AG04450 (cell line): ENCODE measurements around the gene SPRED2. TPM values are rescaled to one million over a fixed set of nuclear protein-coding genes. Genes with fewer than 3 reads are reported as not detected.

ENCODE experiments used
- CTCF ChIA-PET: fragments of 300-600, 350-600 bp; formaldehyde crosslinking; extraction: SDS; loops from one replicate; lab custom pipeline; 2022; ENCODE audit warnings: antibody characterized with exemption, inconsistent platforms; lab: Charles Lee
- POLR2A ChIA-PET: fragments of 350-600 bp; formaldehyde crosslinking; extraction: SDS; loops from one replicate; lab custom pipeline; 2021; ENCODE audit warnings: antibody characterized with exemption, inconsistent platforms; lab: Yijun Ruan, JAX
- DNase-seq: peaks from one replicate; pipeline ENCODE4 v3.0.0-alpha.2; 2011; ENCODE audit warnings: low read depth, low spot score
- H3K27ac ChIP-seq: one replicate; pipeline ENCODE4 v1.5.1; 2012; ENCODE audit warnings: low read depth, low read length, control low read depth
- H3K27me3 ChIP-seq: one replicate; pipeline ENCODE4 v1.6.0; 2012; ENCODE audit warnings: low read length; ENCODE audit not compliant: control insufficient read depth, insufficient read depth
- H3K4me3 ChIP-seq: 2 replicates; pipeline ENCODE4 v1.5.1; 2011; ENCODE audit warnings: mild to moderate bottlenecking, low read depth, low read length, control low read depth
- H3K9me3 ChIP-seq: 2 replicates; pipeline ENCODE4 v1.5.1; 2012; ENCODE audit warnings: low read length; ENCODE audit not compliant: control insufficient read depth, insufficient read depth
- polyA plus RNA-seq: library from polyadenylated mRNA; depleted of rRNA; stranded (reverse); fragments of >200 nt; gene quantifications from 2 replicates; pipeline ENCODE4 v1.2.3, GENCODE V29; 2011
- TF ChIP-seq, protein P1 (sequence below): IDR thresholded peaks from 2 replicates; pipeline ENCODE4 v1.5.1; 2011; ENCODE audit warnings: low read depth, low read length, control low read depth, inconsistent platforms

SPRED2 gene
- polyA plus RNA-seq, 1 experiment = 18.6 TPM

DNA sequence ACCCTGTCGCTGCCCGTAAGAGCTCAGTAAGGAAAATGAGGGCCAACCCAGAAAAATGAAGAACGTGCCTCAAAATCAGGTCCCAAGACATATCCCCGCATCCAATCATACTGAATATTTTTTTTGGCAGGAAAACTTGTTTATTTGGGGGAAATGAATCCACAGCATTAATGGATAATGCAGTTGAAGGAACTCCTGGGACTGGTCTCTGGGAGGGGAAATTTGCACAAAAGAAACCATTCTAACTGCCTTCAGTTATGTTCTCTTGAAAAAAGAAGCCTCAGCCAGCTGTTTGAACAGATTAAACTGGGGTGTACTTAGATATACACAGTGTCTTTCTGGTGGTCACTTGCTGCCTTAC lies 61.3 kb downstream of the SPRED2 start:
- no peak overlapping the region for H3K27ac ChIP-seq

DNA sequence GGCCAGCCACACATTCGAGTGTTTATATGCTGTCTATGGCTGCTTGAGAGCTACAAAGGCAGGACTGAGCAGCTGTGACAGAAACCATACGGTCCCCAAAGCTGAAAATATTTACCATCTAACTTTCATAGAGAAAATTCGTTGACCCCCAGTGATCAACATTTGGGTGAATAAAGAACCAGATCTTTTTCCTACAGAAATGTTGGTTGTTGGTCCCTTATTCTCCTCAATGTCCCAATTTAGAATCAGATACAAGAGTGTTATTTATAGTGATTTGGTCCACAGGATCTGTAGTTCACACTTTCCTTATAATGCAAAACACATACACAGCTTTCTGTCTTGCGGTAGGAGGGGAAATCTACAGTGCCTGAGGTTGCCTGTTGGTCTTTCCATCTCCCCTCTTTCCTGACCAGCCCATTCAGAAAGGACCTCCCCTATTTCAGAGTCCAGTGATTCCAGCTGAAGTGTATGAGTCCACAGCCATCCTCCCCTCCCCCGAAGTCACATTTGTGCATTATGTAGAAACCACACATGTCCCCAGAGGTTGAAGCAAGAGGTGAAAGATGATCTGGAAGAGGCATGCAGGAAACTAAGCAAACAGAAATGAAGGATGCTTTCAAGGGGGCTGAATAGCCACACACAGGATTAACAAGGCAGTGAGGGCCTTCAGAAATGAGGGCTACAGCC lies 61.9 kb downstream of the SPRED2 start:
- CTCF ChIA-PET = no interaction called here
- no peak overlapping the region for H3K4me3 ChIP-seq
- H3K27me3 ChIP-seq = no peaks in the 10 kb centered on the region
- TF ChIP-seq, protein P1, sequence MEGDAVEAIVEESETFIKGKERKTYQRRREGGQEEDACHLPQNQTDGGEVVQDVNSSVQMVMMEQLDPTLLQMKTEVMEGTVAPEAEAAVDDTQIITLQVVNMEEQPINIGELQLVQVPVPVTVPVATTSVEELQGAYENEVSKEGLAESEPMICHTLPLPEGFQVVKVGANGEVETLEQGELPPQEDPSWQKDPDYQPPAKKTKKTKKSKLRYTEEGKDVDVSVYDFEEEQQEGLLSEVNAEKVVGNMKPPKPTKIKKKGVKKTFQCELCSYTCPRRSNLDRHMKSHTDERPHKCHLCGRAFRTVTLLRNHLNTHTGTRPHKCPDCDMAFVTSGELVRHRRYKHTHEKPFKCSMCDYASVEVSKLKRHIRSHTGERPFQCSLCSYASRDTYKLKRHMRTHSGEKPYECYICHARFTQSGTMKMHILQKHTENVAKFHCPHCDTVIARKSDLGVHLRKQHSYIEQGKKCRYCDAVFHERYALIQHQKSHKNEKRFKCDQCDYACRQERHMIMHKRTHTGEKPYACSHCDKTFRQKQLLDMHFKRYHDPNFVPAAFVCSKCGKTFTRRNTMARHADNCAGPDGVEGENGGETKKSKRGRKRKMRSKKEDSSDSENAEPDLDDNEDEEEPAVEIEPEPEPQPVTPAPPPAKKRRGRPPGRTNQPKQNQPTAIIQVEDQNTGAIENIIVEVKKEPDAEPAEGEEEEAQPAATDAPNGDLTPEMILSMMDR = no peak
- DNase-seq = no peak
- no peaks in the 10 kb centered on the region for H3K9me3 ChIP-seq
- no peak overlapping the region for H3K27ac ChIP-seq
- POLR2A ChIA-PET = no interaction called here

More for the DNA sequence above, 61.3 kb downstream of the SPRED2 start:
- TF ChIP-seq, protein P1 = no peak
- Histone ChIP-seq H3K4me3 (no peak overlapping the region), H3K9me3 (no peaks in the 10 kb centered on the region), H3K27me3 (no peaks in the 10 kb centered on the region)
- ChIA-PET POLR2A (interaction anchor here (0.6 kb wide), 1 partner anchor 18 kb away, joined by 3 read pairs; no protein-coding TSS in a partner anchor), CTCF (no interaction called here)
- no peak for DNase-seq

DNA sequence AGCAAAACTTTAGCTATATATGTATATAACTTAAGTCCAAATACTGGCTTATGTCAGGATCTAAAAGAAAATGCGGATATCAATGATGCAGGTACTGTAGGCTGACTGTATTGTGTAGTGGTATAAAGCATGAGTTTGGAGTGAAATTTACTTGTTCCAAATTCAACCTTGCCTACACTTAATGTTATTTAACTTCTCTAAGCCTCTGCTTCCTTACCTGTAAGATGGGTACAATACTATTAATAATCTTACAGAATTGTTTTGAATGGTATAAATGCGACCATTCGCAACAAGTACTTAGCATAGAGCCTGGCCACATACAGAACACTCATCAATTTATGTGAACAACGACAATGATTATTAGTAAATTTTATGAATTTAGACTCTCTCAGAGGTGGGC lies 62.4 kb downstream of the SPRED2 start:
- Histone ChIP-seq H3K4me3 (no peak overlapping the region), H3K27me3 (no peaks in the 10 kb centered on the region), H3K9me3 (no peaks in the 10 kb centered on the region), H3K27ac (no peak overlapping the region)
- POLR2A ChIA-PET = no interaction called here
- no peak for DNase-seq
- TF ChIP-seq, protein P1 = no peak
- CTCF ChIA-PET = no interaction called here

DNA sequence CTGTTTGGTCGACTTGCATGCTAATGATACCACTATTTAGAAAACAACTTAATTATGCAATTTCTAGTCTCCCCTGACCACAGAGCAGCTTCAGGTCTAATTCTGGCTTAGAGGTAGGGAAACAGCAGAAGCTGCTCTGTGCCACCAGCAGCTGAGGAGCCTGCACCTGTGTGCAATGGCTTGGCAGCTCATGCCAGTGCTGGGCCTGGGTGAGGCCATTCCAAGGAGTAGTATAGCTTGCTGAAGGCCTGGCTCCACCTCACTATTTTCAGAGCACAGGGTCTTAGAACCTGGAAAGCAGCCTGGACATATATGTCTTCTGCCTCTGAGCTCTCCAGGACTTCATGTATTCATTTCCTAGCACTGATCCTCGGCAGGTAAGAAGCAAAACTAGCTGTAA lies 62.8 kb downstream of the SPRED2 start:
- TF ChIP-seq, protein P1 = no peak
- CTCF ChIA-PET = no interaction called here
- H3K4me3 ChIP-seq = no peak overlapping the region
- no peaks in the 10 kb centered on the region for H3K9me3 ChIP-seq
- H3K27ac ChIP-seq = no peak overlapping the region
- POLR2A ChIA-PET = no interaction called here
- no peak for DNase-seq
- no peaks in the 10 kb centered on the region for H3K27me3 ChIP-seq

DNA sequence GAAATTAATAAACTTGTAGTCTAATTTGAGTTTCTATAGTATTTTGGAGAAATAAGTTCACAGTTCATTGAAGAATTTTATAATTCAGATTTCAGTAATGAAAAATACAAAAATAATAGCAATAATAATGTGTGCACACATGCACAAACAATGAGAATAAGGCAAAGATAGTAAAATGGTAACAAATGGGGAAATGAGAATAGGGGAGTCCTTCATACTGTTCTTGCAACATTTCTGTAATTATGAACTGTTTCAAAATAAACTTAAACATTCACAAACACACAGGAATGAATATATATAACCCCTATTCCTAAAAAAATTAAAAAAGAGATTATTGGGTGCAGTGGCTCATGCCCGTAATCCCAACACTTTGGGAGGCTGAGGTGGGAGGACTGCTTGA lies 63.9 kb downstream of the SPRED2 start:
- ChIA-PET CTCF (no interaction called here), POLR2A (interaction anchor here (2.0 kb wide), 1 partner anchor 48 kb away, joined by 7 read pairs; no protein-coding TSS in a partner anchor)
- Histone ChIP-seq H3K9me3 (no peaks in the 10 kb centered on the region), H3K27me3 (no peaks in the 10 kb centered on the region), H3K27ac (no peak overlapping the region), H3K4me3 (no peak overlapping the region)
- TF ChIP-seq, protein P1 = no peak
- DNase-seq = no peak
